Measurements from ENCODE around the gene GOLT1A.

GOLT1A gene

GRCh38 chr1:204216880-204217647 lies 3.3 kb upstream of the GOLT1A start:
- DNase-seq, result no peak

GRCh38 chr1:204216236-204216635 lies 2.4 kb upstream of the GOLT1A start:
- DNase-seq, result no peak

DNA sequence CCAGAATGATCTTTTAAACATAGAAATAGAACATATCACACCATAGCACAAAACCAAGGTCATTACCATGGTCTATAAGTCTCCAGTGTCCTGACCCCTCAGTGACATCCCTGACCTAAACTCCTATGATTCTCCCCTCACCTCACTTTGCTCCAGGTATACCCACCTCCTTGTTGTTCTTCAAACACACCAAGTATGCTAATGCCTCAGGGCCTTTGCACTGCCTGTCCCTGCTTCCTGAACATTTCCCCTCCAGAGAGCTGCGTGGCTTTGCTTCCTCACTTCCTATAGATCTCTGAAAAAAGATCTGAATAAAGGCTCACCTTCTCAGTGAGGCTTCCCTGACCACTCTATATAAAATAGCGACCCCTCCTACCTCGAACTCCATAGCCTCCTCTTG lies 1.1 kb downstream of the GOLT1A start:
- DNase-seq, result no peak

- DNase-seq, result no peak
These were observed 2.7 kb downstream of the GOLT1A start for GRCh38 chr1:204211046-204211445.

GRCh38 chr1:204207136-204207616 lies 6.6 kb downstream of the GOLT1A start:
- DNase-seq, result peak; percentile 83 to 86

- DNase-seq, result no peak
These were observed 7.7 kb downstream of the GOLT1A start for GRCh38 chr1:204206121-204206520.

GRCh38 chr1:204205486-204205885 lies 8.3 kb downstream of the GOLT1A start:
- no peak for DNase-seq

DNA sequence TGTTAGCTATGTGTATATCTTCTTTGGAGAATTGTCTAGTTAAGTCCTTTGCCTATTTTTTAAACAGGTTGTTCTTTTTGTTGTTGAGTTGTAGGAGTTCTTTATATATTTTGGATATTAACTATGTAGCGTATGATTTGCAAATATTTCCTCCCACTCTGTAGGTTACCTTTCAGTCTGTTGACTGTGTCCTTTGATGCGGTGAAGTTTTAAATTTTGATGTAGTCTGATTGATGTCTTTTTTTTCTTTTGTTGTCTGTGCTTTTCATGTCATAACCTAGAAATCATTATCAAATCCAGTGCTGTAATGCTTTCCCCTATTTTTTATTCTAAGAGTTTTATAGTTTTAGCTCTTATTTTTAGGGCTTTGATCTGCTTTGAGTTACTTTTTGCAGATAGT lies 8.8 kb downstream of the GOLT1A start:
- no peak for DNase-seq

GRCh38 chr1:204203206-204203767 lies 10.5 kb downstream of the GOLT1A start:
- no peak for DNase-seq

DNA sequence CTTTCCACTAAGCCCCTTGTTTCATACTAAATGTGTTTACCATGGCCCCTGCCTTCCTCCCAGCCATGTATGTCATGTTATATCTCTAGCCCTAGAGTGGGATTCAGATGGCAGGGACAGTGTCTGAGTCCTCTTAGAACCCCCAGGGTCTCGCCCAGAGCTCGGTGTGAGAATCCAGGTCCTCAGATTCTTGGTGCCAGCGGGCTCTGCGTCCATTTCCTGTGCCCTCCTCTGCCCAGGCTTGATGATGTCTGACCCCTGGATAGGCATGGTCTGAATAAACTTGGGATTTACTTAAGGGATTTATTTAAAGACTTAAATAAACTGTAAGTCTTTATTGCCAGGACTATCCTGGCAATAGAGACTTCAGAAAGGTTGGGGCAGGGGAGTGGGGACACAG lies 11.3 kb downstream of the GOLT1A start:
- DNase-seq, result no peak

DNA sequence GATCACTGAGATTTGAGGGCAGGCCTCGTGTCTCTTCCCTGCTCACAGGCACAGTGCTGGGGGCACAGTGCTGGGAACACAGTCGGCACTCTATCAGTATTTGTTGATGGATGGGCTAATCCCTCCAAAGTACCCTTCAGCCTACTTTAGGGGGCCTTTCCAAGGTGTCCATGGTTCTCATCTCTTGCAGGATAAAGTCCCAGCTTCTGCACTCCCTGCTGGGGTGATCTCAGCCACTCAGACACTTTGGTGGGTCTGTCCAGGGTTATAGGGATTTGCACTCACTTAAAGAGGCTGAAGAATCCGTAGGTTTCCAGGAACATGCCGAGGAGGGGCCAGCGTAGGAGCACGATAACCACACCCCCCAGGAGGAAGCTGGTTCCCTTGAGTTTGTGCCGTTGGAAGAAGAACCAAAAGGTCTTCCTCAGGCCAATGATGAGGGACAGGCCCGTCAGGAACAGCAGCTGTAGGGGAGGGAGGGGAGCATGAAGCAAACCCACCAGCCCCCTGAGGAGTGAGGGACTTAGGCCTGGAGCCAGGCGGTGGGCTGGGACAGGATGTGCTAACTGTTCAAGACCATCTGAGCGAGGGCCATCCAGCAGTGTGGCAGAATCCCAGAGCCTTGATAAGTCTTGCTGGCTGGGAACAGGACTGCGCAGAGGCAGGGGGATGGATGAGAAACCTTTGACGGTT lies 12.3 kb downstream of the GOLT1A start:
- DNase-seq, result no peak

DNA sequence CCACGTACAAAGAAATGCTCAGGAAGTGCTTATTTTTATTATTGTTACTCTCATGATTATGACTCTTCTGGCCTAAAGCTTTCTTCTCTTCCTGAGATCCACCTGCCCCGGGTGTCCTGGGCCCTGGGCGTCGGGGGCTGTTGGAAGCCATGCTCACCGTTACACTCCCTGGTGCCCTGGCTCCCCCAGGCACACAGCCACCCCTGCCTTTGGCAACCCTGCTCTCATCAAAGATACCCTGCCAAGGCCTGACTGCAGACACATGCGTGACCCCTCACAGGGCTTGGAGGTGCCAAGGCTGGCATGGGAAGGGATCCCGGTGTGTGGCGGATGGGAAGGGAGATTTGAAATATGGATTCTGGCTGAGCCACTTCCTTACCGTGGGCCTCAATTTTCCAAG lies 14.2 kb downstream of the GOLT1A start:
- DNase-seq, result no peak

- no peak for DNase-seq
These were observed 15.1 kb downstream of the GOLT1A start for GRCh38 chr1:204198348-204199340.

- no peak for DNase-seq
These were observed 16.7 kb downstream of the GOLT1A start for GRCh38 chr1:204197068-204197467.

- no peak for DNase-seq
These were observed 17.6 kb downstream of the GOLT1A start, which contains the start of gene KISS1 for GRCh38 chr1:204196068-204196795. KISS1 (minus strand) TSS chr1:204196491; CDS start chr1:204192876, 3,615 bp downstream.

DNA sequence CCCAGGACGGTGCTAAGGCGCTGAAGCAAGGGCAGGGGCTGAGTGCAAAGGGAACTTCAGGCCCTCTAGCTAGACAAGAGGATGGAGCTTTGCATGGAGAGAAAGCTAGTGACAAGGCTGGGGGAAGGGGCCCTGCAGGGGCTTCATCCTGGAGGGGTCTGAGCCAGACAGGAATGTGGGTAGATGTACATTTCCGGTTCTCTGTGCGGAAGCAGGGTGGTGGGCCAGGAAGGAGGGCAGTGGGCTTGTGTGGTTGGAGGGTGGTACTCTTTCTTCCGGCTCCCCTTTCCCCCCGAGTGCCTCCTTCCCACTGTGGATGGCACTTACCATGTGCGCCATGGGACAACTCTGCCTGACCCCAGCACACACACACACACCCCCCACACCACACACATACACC lies 19.0 kb downstream of the GOLT1A start:
- no peak for DNase-seq

DNA sequence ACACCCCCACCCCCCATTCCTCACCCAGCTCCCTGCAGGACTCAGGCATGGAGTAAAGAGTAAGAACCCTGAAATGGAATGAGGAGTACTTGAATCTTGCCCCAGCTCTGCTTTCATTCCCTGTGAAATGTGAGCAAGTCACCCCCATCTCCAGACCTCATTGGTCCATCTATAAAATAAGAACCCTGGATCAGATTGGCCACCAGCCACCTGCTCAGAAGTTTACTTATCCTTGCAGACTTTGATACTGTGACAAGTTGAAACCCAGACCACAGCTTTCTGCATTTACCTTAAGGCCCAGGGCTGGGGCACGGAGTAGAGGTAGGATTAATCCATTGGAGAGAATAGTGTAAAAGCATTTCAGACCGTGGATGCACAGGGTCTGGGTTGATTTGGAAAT lies 19.7 kb downstream of the GOLT1A start:
- no peak for DNase-seq

DNA sequence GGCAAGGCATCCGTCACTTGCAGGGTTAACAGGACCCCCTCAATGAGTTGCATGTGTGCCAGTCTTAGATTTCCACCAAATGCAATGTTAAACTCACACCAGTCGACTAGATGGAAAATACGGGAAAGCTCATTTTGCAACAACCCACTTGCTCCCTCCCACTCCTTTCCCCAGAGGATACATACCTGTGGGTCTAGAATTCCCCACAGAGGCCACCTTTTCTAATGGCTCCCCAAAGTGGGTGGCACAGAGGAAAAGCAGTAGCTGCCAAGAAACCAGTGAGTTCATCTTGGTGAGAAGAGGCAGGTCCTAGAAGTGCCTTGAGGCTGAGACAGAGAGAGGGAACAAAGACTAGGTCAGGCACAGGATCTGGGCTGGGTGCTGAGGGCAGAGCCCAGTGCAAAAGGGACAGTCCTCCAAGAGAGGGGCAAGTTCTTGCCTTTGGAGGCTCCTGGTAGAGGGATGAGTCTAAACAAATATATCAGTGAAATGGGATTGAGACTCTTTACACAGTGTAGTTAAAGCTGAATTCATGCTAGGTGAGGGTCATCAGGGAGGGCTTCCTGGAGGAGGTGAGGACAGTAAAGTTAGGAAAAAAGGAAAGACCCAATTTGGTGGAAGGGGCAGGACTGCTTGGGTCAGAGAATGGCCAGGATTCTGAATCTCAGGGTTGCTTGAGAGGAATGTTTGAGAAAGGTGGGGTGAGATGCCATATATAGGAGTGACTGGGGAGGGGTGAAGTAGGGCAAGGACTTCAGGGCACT lies 21.0 kb downstream of the GOLT1A start:
- no peak for DNase-seq

GRCh38 chr1:204192046-204192445 lies 21.7 kb downstream of the GOLT1A start:
- no peak for DNase-seq

DNA sequence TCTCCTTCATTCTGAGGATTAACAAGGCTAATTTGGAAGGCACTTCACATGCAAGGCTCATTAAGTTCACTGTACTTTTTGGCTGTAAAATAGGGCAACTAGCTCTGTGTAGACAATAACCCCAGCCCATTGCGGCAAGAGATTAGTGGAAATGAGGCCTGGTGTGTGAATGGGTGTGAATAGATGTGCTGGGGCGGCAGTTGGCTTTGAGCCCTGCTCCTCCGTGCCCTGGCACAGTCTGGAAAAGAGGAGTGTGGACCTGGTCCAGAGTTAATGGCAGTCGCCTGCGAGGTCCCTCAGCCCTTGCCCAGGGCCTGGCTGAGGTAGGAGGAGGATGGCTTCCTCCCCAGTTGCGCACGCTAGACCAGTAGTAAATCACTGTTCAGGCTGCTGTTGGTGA lies 22.3 kb downstream of the GOLT1A start:
- no peak for DNase-seq
